HG03280 (cell line): ENCODE data around the gene TRIP13.
"Not testable (repeated sequence)": the region's sequence is repeated elsewhere in the genome, so short reads cannot be mapped to it uniquely, and the experiment has no call there.

Experiments
- ATAC-seq: cut with Tn5 transposase; IDR thresholded peaks from one replicate; pipeline ENCODE4 v1.9.1; 2021; ENCODE audit warnings: mild to moderate bottlenecking, moderate library complexity; ENCODE audit not compliant: unreplicated experiment

The TRIP13 gene

DNA sequence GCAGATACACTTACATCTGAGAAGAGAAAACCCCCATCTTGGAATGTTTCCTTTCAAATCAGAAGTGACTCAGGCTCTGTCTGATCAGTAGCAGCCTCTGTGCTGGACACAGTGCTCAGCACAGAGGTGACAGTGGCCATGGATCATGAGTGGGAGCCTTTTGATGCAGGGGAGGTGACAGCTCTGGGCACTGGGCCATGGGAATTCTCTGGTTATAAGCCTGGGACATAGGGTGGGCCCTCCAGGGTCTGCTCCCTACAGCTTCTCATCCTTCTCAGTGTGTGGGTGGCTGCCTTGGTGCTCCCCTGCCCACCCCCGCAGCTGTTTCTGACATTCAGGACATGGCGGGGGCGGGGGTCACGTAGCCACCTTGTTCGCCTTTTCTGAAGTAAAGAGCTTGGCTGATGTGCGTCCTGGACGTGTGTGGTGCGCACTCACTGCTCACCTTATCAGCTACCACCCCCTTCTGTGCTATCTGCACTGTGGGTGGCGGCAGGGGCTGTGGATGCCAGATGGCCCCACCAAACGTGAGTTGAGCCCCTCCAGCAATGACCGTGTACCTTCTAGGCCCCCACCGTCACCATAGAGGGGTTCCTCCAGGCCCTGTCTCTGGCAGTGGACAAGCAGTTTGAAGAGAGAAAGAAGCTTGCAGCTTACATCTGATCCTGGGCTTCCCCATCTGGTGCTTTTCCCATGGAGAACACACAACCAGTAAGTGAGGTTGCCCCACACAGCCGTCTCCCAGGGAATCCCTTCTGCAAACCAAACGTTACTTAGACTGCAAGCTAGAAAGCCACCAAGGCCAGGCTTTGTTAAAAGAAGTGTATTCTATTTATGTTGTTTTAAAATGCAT is 24.0 kb downstream of the TRIP13 start:
- ATAC-seq: no peak

GRCh38 chr5:918717-919116 is 26.0 kb downstream of the TRIP13 start:
- ATAC-seq: not testable (repeated sequence)

- no peak for ATAC-seq
These were observed 26.8 kb downstream of the TRIP13 start for GRCh38 chr5:919356-920000.

DNA sequence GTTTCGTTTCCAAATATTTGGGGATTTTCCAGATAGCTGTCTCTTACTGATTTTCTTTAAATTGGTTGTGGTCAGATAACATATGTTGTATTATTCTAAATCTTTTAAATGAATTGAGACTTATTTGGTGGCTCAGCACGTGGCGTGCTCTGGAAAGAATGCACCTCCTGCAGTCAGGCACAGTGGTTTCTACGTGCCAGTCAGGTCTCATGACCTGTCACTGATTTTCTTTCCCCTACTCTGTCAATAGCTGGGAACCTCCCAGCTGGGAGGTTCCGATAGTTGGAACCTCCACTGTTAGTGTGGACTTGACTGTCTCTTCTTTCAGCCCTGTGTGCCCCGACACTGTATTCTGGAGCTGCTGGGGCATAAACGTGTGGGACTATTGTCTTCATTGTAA is 27.6 kb downstream of the TRIP13 start:
- ATAC-seq: no peak

DNA sequence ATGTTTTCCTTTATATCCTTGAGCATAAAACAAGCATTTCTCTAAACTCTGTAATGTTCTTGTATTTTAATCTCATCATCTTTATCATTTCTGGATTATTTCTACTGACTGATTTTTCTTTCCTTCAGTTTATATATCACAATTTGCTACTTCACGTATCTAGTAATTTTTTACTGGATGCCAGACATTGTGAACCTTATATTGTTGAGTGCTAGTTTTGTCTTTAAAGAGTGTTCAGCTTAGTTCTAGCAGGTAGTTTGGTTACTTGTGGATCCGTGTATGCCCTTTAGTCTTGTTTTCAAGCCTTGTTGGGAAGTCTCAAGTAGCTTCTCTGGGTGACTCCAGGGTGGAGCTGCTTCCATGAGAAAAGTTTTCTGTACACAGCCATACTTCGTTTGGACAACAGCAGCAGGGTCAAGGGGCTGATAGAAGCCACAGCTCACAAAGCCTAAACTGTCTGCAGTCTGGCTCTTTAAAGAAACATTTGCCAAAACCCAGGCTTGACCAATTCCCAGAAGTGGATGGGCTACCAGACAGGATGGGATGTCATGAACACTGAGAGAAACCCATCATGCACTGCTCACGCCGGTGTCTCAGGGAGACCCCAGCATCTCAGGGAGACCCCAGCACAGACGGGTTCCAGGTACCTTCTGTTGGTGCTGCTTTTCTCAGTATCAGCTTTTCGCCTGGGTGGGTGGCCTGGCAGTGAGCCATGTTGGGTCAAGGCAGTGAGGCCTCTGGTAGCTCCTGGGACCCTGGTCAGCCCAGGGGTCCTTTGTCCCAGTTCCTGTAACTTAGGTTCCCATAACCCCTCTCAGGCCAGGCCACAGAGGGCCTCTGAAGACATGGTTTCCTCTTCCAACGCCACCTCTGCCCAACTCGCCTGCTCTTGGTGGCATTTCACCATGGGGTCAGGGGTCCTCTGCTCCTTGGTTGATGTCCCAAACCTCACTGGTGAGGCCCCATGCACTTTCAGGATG is 29.1 kb downstream of the TRIP13 start:
- no peak for ATAC-seq

DNA sequence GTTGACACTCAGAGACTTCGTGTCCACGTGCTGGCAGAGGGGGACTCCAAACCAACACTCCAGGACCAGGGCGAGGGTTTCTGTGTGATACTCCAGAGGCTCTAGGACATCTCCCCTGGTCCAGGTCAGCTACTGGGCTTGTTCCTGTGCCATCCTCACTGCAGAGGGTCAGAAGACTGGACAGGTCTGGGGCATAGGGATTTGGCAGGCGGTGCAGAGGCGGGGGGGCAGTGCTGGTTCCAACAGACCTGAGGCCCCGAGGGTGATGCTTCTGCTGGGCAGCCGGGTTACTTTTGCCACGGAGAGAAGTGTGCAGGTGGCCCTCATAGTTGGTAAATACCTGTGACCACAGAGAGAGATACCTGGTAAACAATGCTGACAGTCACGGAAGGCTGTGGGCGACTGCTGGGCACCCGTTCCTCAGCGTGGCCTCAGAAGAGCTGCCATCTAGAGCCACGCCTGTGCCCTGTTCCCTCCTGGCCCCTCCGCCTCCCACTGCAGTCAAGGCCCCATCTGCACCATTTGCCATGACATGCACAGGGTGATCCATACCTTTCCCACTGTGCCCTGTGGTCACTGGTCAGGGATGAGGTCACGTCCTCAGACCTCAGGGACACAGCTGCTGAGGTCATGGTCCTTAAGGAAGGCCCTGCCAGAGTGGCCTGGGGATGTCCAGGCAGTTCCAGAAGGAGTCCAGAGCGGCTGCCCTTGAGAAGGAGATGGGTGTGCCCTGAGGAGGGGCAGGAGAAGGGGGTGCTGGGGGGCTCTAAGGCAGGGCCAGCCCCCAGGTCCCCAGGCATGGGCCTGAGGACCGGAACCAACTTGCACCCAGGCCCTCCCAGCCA is 30.0 kb downstream of the TRIP13 start:
- no peak for ATAC-seq

- peak; percentile 64 for ATAC-seq
These were observed 30.7 kb downstream of the TRIP13 start for GRCh38 chr5:923281-923873.

- no peak for ATAC-seq
These were observed 33.9 kb downstream of the TRIP13 start for GRCh38 chr5:926417-927171.

DNA sequence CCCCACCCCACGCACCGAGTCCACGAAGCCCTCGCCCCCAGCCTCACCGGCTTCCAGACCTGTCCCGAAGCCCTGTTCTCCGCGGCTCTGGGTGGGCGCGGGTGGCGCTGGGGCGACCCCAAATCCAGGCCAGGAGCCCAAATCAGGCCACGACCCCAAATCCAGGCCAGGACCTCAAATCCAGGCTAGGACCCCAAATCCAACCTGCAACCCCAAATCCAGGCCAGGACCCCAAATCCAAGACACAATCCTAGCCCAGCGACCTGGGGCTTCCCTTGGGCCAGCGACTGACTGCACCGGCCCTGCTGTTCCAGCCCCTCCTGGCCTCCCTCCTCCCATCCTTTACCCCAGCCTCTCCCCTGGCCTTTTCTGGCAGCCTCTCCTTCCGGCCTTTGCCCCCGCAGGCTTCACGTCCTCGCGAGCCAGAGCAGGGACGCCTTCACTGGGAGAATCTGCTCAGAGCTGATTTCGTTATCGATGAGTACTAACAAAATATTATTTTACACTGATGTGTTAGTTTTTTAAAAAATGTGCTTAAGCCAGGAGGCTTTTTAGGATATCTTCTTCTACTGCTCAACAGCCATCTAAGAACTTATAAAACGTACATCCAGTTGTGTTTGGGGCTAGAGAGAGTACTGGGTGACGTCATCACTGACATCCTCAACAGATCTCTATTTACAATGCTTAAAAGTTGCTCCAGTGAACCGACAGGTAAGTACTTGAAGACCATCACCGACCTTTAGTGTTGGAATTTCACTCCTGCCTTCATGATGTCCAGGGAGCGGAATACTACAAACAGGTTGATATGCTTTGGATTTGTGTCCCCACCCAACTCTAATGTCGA is 34.7 kb downstream of the TRIP13 start:
- ATAC-seq: no peak

GRCh38 chr5:929182-929581 is 36.5 kb downstream of the TRIP13 start:
- not testable (repeated sequence) for ATAC-seq

DNA sequence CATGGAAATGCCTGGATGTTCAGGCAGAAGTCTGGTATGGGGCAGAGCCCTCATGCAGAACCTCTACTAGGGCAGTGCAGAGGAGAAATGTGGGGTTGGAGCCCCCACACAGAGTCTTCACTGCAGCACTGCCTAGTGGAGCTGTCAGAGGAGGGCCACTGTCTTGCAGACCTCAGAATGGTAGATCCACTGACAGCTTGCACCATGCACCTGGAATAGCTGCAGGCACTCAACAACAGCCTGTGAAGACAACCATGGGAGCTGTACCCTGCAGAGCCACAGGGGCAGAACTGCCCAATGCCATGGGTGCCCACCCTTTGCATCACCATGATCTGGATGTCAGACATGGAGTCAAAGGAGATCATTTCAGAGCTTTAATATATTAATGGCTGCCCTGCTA is 36.9 kb downstream of the TRIP13 start:
- no peak for ATAC-seq

DNA sequence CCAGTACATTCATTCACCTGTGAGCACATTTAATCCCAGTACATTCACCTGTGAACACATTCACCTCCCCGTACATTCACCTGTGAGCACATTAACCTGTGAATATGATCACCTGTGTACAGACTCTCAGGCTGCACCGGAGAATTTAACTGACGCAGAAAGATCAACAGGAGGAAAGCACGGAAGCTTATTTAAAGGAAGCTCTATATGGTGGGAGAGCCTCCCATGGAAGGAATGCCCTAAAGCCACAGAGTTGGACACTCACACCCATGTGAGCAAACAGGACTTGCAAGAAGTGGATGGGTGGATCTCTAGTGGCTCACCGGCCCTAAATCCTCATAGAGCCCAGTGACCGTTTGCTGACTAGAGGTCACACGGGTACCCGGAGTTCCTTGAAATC is 38.2 kb downstream of the TRIP13 start:
- ATAC-seq: no peak

DNA sequence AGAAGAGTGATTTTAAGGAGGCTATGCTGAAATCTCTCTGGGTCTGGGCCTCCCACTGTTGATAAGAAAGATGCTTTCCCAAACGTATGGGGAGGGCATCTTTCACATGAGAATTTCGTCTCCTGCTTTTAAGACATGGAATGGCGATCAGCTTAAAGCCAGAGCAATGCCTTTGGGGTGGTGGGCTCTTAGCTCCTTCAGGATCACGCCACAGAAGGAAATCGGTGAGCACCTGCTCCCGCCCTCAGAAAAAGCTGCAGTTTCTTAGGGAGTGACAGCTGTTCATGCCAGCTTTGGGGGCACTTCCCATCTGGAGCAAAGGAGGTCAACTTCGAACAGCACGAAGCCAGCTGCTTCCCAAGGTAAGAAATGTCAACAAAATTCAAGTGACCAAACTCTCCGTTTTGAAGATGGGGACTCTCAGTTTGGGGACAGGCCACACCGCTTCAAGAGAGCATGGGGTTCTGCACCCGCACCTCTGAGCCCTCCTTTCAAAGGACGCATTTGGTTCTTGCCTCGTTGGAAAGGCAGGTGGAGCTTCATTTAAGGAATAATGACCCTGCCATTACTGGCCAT is 39.0 kb downstream of the TRIP13 start:
- ATAC-seq: no peak

DNA sequence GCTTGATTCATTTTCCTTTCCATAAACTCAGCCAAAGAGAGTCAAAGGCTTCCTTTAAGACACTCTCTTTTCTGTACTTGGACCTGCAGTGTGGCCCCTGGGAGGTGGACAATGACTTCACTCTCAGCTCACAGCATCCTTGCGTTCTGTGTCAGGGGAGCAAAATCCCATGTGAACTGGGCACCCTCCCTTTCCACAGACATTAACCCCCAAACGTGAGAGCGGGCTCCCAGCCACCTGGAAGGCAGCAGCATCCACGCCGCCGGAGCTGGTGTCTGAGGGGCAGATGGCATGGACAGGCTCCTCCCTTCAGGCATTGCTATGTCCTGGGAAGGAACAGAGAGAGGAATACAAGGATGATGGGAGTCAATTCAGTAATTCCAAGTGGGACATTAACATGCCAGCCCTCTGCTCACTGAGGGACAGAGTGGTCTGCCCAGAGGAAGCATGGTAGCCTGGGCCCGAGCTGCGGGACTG is 39.5 kb downstream of the TRIP13 start:
- ATAC-seq: no peak

DNA sequence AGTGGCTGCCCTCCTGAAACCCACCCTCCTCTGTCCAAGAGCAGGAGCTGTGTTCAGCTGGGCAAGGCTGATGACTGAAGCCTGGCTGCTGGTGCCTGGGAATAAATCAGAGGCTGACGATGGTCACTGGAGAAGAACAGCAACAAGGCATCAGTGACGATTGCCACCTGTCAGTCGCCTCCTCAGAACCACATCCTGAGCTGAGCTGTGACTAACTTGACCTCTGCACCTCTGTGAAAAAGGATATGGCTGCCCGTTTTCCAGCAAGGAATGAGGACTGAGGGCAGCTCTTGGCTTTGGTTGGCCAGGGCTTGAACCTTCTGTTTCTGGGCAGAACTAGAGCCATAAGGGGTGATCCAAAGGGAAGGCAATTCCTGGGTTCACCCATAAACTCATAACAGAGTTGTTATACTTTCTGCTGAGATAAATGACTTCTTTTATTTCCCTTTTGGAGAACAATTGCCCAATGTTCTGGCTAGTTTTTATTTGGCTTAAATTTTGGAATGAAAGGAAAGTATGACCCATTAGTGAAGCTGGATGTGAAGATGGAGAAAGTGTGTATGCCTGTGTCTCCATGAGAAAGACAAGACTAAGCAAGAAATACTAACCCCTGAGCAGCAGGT is 40.1 kb downstream of the TRIP13 start:
- no peak for ATAC-seq

GRCh38 chr5:933251-933861 is 40.7 kb downstream of the TRIP13 start:
- no peak for ATAC-seq

GRCh38 chr5:933951-934350 is 41.3 kb downstream of the TRIP13 start:
- ATAC-seq: not testable (repeated sequence)
